OCI-LY3 (cell line): Measurements from ENCODE around the gene BLMH.

Source experiments
- EZH2phosphoT487 ChIP-seq: fragments of 200-600 bp; shearing (Covaris generic); IDR thresholded peaks from 2 replicates; pipeline ENCODE4 v1.6.1; 2018; ENCODE audit warnings: antibody characterized with exemption, mixed run types, low read depth
- TF ChIP-seq, protein P1 (sequence below): fragments of 200-600, 300-600 bp; sonication (generic); IDR thresholded peaks from 2 replicates; pipeline ENCODE4 v1.5.1; 2014; ENCODE audit warnings: antibody characterized with exemption, low read length, low read depth

DNA sequence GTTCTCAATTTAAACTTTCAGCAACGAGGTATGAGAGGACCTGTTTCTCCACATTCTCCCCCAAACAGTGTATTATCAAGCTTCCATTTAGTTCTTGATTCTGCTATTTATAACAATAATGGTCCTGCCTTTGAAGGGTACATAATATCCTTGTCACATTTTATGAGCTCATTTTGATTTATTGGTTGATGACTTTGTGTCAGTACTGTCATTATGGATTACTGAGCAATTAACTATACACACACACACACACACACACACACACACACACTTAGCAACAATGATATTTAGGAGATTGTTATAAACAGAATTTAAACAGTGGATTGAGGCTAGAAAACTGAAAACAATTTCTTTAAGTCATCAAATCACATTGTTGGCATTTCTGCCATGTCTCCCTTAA lies 35.1 kb upstream of the BLMH start:
- TF ChIP-seq, protein P1, sequence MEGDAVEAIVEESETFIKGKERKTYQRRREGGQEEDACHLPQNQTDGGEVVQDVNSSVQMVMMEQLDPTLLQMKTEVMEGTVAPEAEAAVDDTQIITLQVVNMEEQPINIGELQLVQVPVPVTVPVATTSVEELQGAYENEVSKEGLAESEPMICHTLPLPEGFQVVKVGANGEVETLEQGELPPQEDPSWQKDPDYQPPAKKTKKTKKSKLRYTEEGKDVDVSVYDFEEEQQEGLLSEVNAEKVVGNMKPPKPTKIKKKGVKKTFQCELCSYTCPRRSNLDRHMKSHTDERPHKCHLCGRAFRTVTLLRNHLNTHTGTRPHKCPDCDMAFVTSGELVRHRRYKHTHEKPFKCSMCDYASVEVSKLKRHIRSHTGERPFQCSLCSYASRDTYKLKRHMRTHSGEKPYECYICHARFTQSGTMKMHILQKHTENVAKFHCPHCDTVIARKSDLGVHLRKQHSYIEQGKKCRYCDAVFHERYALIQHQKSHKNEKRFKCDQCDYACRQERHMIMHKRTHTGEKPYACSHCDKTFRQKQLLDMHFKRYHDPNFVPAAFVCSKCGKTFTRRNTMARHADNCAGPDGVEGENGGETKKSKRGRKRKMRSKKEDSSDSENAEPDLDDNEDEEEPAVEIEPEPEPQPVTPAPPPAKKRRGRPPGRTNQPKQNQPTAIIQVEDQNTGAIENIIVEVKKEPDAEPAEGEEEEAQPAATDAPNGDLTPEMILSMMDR, result no peak
- no peak for TF ChIP-seq EZH2phosphoT487
